HepG2 (cell line): Measurements from ENCODE around the gene NPDC1. TPM values are rescaled to one million over a fixed set of nuclear protein-coding genes. Genes with fewer than 3 reads are reported as not detected.

Experiments used
- AGO2 ChIP-seq: fragments of 200-400 bp; formaldehyde crosslinking; optimal IDR thresholded peaks from 2 replicates; pipeline ENCODE3; 2017; ENCODE audit warnings: mild to moderate bottlenecking, low read depth, low read length, moderate library complexity
- BORCS8-MEF2B ChIP-seq: sonication (generic); formaldehyde crosslinking; IDR thresholded peaks from 2 replicates; pipeline ENCODE4 v1.8.0; 2022; ENCODE audit warnings: mild to moderate bottlenecking, missing genetic modification reagents
- CREB1 ChIP-seq, 2 experiments: fragments of 450-650 bp in 1 of 2; IDR thresholded peaks; 2 replicates each; pipeline ENCODE4 v1.6.1; 2016 to 2017; ENCODE audit warnings: control low read depth in 1 of 2, mild to moderate bottlenecking in 1 of 2, missing compliant biosample characterization in 1 of 2, missing genetic modification characterization in 1 of 2
- DNMT3B ChIP-seq: conservative IDR thresholded peaks from 2 replicates; pipeline ENCODE4 v1.6.1; 2016; ENCODE audit warnings: missing biosample characterization, control low read depth
- FOXP4 ChIP-seq: sonication (generic); formaldehyde crosslinking; IDR thresholded peaks from 2 replicates; pipeline ENCODE4 v1.4.0; 2020; ENCODE audit warnings: missing genetic modification reagents
- GATAD1 ChIP-seq: IDR thresholded peaks from 2 replicates; pipeline ENCODE4 v1.6.1; 2016; ENCODE audit warnings: missing genetic modification reagents, missing compliant biosample characterization
- NCOR1 ChIP-seq: fragments of 200-600 bp; sonication (generic); IDR thresholded peaks from 2 replicates; pipeline ENCODE4 v1.7.0; 2017; ENCODE audit warnings: antibody characterized with exemption, low read length, borderline replicate concordance
- NFIC ChIP-seq: IDR thresholded peaks from 2 replicates; pipeline ENCODE4 v1.6.1; 2012; ENCODE audit warnings: mild to moderate bottlenecking, low read length, inconsistent platforms
- PAF1 ChIP-seq: IDR thresholded peaks from 2 replicates; pipeline ENCODE4 v1.6.1; 2016; ENCODE audit warnings: missing genetic modification reagents, missing compliant biosample characterization
- POLR2AphosphoS2 ChIP-seq: IDR thresholded peaks from 2 replicates; pipeline ENCODE4 v1.6.1; 2011; ENCODE audit warnings: low read depth, low read length, improper control_type of control experiment
- SALL1 ChIP-seq: sonication (generic); formaldehyde crosslinking; IDR thresholded peaks from 2 replicates; pipeline ENCODE4 v1.8.0; 2022; ENCODE audit warnings: mild to moderate bottlenecking, missing genetic modification reagents
- SAP130 ChIP-seq: IDR thresholded peaks from 2 replicates; pipeline ENCODE4 v1.6.1; 2016; ENCODE audit warnings: low read depth
- TERF1 ChIP-seq: sonication (generic); formaldehyde crosslinking; IDR thresholded peaks from 2 replicates; pipeline ENCODE4 v1.8.0; 2022; ENCODE audit warnings: mild to moderate bottlenecking, missing genetic modification reagents, moderate library complexity
- ZFX ChIP-seq: sonication (generic); formaldehyde crosslinking; IDR thresholded peaks from 2 replicates; pipeline ENCODE4 v1.4.0; 2020; ENCODE audit warnings: mild to moderate bottlenecking, low read depth, missing genetic modification reagents, moderate library complexity
- ZNF142 ChIP-seq: sonication (generic); formaldehyde crosslinking; IDR thresholded peaks from 2 replicates; pipeline ENCODE4 v1.4.0; 2020; ENCODE audit warnings: missing genetic modification reagents
- ZNF251 ChIP-seq: sonication (generic); formaldehyde crosslinking; IDR thresholded peaks from 2 replicates; pipeline ENCODE4 v1.9.0; 2021; ENCODE audit warnings: mild to moderate bottlenecking, missing genetic modification reagents
- ZNF33A ChIP-seq: sonication (generic); formaldehyde crosslinking; IDR thresholded peaks from 2 replicates; pipeline ENCODE4 v1.5.1; 2020; ENCODE audit warnings: missing genetic modification reagents, mild to moderate bottlenecking, moderate library complexity, borderline replicate concordance
- ZNF580 ChIP-seq: IDR thresholded peaks from 2 replicates; pipeline ENCODE4 v1.6.1; 2016; ENCODE audit warnings: low read depth, borderline replicate concordance
- ZNF619 ChIP-seq: sonication (generic); formaldehyde crosslinking; IDR thresholded peaks from 2 replicates; pipeline ENCODE4 v1.4.0; 2020; ENCODE audit warnings: mild to moderate bottlenecking, missing genetic modification reagents
- ZNF768 ChIP-seq: sonication (generic); formaldehyde crosslinking; IDR thresholded peaks from 2 replicates; pipeline ENCODE4 v1.4.0; 2020; ENCODE audit warnings: missing genetic modification reagents
- ZNF792 ChIP-seq: IDR thresholded peaks from 2 replicates; pipeline ENCODE4 v1.6.1; 2016
- ZNF883 ChIP-seq: sonication (generic); formaldehyde crosslinking; IDR thresholded peaks from 2 replicates; pipeline ENCODE4 v1.5.1; 2020; ENCODE audit warnings: mild to moderate bottlenecking, missing genetic modification reagents; ENCODE audit errors: not compliant biosample characterization
- polyA plus RNA-seq, 8 experiments: library from polyadenylated mRNA; depleted of rRNA in 3 of 8; stranded (reverse) in 7 of 8; unstranded in 1 of 8; fragments of >200 nt; fragmentation: Illumina TruSeq in 4 of 8; extraction: Trizol in 4 of 8; gene quantifications; 2 replicates each; pipeline versions ENCODE4 v1.2.1 to v1.2.3, GENCODE V29; 2011 to 2016; ENCODE audit warnings: low read depth in 4 of 8, missing spikeins in 1 of 8, mixed read lengths in 1 of 8; ENCODE audit not compliant: insufficient read depth in 1 of 8
- total RNA-seq, 5 experiments: library from RNA; depleted of rRNA; stranded (reverse); fragments of >200 nt; fragmentation: Illumina TruSeq; extraction: Trizol; gene quantifications; 2 replicates each; pipeline ENCODE4 v1.2.3, GENCODE V29; 2016; ENCODE audit warnings: low read depth in 1 of 5

NPDC1 gene
- total and polyA plus RNA-seq, 2 of the 13 experiments (the other 11 are each of a cell fraction or from before 2014, with no cell fraction given), result 0.84 to 5.4 TPM

- TF ChIP-seq ZNF142 (CRISPR knock-in tag), result peak; percentile 71; the same call in 1 of the 2 replicates
- TF ChIP-seq ZNF33A (CRISPR knock-in tag), result no peak
- peak; percentile 80; the same call in 1 of the 2 replicates for TF ChIP-seq ZNF580
- peak; percentile 30; the same call in 1 of the 2 replicates for TF ChIP-seq ZNF619
- no peak for TF ChIP-seq ZNF251 (CRISPR knock-in tag)
- TF ChIP-seq NCOR1, result no peak
- TF ChIP-seq ZNF792 (CRISPR knock-in tag), result peak; percentile 78
- no peak for TF ChIP-seq PAF1 (CRISPR knock-in tag)
- TF ChIP-seq SALL1 (CRISPR knock-in tag), result peak; percentile 93
- no peak for TF ChIP-seq TERF1 (CRISPR knock-in tag)
- no peak for TF ChIP-seq POLR2AphosphoS2
- 0 out of 2 replicates have a peak, but pooled peaks have one; percentile 24 for TF ChIP-seq ZNF768 (CRISPR knock-in tag)
- peak; percentile 40 for TF ChIP-seq AGO2
- TF ChIP-seq BORCS8-MEF2B (CRISPR knock-in tag), result peak; percentile 90
- TF ChIP-seq DNMT3B (CRISPR knock-in tag), result 0 out of 2 replicates have a peak, but pooled peaks have one; percentile 25
- TF ChIP-seq CREB1 (IDR thresholded peaks at IDR 0.05), result no peak
- TF ChIP-seq CREB1 (CRISPR knock-in tag; IDR thresholded peaks at IDR 0.05), result no peak
- peak; percentile 42; the same call in 1 of the 2 replicates for TF ChIP-seq FOXP4 (CRISPR knock-in tag)
- peak; percentile 66 for TF ChIP-seq ZFX (CRISPR knock-in tag)
- no peak for TF ChIP-seq NFIC
- TF ChIP-seq SAP130 (CRISPR knock-in tag), result peak; percentile 89
- peak; percentile 67 for TF ChIP-seq GATAD1 (CRISPR knock-in tag)
- peak; percentile 68 for TF ChIP-seq ZNF883 (CRISPR knock-in tag)
These were observed at the start of gene NPDC1 (continued) for GRCh38 chr9:137046088-137046787.
